Endometrial microvascular endothelial cells (primary cell): Measurements from ENCODE around the gene ADGRB3. TPM values are rescaled to one million over a fixed set of nuclear protein-coding genes. Genes with fewer than 3 reads are reported as not detected.

Experiments used
- in situ Hi-C: cut with HindIII; loops from 2 replicates; pipeline ENCODE4 v1.10.0; 2017; ENCODE audit warnings: low sequenced_read_pairs, low pct_unique_long_range_greater_than_20kb; ENCODE audit errors: inconsistent ontology term
- total RNA-seq: library from RNA; depleted of rRNA; stranded (reverse); fragments of >200 nt; gene quantifications from one replicate; pipeline ENCODE4 v1.2.3, GENCODE V29; 2015; ENCODE audit errors: inconsistent ontology term

Gene ADGRB3
- total RNA-seq, result not detected

DNA sequence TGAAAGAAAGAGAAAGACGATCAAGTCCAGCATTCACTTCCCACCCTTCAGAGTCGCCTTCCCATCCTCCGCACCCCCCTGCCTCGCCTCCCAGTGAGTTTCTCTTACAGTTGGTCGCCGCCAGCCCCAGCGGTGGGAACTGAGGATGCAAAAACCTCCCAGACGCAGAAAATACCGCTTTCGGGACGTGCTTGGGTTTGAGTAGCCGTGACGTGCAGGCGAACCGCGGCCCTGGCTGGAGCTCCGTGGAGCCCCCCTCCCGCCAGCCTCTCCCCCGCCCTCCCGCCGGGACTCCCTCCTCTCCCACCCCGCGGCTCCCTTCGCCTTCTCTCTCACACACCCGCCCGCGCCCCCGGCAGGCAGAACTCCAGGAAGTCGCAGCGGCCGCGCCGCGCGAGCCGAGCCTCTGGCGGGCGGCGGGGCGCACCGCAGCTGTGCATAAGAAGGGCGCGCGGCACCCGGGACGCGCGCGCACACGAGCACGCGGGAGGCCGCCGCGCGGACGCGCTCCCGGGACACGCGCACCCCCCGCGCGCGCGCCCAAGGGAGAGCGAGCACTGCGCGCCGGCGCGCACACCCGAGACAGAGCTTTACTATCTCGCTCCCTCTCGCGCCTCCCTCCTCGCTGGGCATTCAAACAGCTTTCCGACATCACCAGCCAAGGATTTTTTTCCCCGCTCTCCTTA lies at the start of gene ADGRB3:
Gene ADGRB3, plus strand, starts transcription at position 557 of the 686 bp plus-strand sequence. CDS start 3,394 bp downstream, outside the sequence.
- in situ Hi-C loops, result no loop called here

DNA sequence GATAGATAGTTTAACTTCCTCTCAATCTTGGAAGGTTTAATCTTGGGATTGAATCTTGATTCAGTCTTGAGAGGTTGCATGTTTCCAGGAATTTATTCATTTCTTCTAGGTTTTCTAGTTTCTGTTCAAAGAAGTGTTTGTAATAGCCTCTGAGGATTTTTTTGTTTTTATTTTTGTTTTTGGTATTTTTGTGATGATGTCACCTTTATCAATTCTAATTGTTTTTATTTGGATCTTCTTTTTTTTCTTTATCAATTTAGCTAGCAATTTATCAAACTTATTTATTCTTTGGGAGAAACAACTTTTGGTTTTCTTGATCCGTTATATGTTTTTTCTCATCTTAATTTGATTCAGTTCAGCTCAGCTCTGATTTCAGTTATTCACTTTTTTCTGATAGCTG lies 41.5 kb upstream of the ADGRB3 start:
- in situ Hi-C loops, result no loop called here

- in situ Hi-C loops, result no loop called here
Measured at GRCh38 chr6:68597642-68598041, 37.4 kb upstream of the ADGRB3 start.

DNA sequence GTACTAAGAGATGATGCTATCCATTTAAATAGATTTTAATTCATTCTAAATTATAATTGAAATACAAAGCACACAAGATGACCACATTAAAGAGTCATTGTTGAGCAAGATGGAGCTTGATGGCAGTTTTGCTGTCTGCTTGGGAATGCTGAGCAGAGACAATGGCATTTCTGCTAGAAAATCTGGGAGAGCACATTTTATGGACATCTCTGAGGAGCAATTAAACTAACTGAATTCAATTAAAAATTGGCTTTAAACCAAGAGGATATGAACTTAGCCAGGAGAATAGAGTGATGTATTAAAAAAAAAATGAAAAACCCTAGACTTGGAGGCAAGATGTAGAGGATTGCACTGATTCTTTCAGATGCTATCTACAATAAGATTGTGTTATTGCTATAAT lies 19.1 kb upstream of the ADGRB3 start:
- in situ Hi-C loops, result no loop called here

- in situ Hi-C loops, result no loop called here
Measured at GRCh38 chr6:68625998-68626397, 9.1 kb upstream of the ADGRB3 start.

DNA sequence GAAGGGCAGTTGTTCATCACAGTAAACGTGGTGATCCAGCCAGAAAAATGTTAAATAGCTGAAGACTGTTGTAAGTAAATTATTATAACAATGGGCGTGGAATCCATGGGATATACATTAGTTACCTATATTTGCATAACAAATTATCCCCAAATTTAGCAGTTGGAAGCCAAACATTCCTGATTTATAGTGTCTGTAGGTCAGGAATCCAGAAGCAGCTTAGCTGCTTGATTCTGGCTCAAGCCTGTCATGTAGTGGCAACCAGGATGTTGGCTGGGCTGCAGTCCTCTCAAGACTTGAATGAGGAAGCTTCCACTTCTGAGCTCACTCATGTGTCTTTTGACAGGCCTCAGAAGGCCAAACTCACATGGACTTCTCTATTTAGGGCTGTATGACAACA lies 6.9 kb upstream of the ADGRB3 start:
- in situ Hi-C loops, result no loop called here

GRCh38 chr6:68632734-68633133 lies 2.3 kb upstream of the ADGRB3 start:
- in situ Hi-C loops, result no loop called here

GRCh38 chr6:68633281-68633971 lies 1.7 kb upstream of the ADGRB3 start:
- in situ Hi-C loops, result no loop called here

- in situ Hi-C loops, result no loop called here
Measured at GRCh38 chr6:68633972-68634725, 933 bp upstream of the ADGRB3 start.

DNA sequence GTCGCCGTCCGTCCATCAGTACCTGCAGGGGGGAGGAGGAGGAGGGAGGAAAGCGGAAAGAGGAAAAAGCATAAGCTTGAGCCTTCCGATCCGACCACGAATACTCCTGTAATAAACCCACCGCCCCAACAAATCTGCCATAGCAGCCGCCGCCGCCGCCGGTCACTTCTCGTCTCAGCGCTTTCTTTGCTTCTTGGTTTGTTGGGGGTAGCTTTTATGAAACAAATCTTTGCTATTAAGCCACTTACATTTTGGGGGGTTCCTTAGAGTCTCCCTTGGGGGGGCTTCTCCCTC lies 277 bp downstream of the ADGRB3 start:
- in situ Hi-C loops, result no loop called here

GRCh38 chr6:68635706-68636513 lies 828 bp downstream of the ADGRB3 start:
- in situ Hi-C loops, result no loop called here

DNA sequence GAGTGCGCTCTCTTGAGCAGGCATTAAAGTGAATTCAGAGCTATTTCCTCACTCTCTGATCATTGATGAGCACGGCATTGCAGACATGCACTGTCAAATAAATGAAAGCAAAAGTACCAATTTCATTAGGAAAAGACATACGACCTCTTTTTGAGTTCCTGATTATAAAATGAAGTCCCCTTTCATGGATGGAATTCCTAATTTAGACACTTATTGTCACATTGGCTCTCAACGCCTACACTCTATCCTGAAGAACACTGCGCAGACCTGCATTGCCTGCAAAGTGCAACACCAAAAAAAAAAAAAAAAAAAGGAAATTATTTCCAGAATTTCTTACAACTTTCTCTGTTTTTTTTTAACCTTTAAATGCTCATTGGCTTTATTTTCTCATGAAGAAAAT lies 1.6 kb downstream of the ADGRB3 start:
- in situ Hi-C loops, result no loop called here

- in situ Hi-C loops, result no loop called here
Measured at GRCh38 chr6:68637071-68637470, 2.0 kb downstream of the ADGRB3 start.

GRCh38 chr6:68637782-68638181 lies 2.7 kb downstream of the ADGRB3 start:
- in situ Hi-C loops, result no loop called here

DNA sequence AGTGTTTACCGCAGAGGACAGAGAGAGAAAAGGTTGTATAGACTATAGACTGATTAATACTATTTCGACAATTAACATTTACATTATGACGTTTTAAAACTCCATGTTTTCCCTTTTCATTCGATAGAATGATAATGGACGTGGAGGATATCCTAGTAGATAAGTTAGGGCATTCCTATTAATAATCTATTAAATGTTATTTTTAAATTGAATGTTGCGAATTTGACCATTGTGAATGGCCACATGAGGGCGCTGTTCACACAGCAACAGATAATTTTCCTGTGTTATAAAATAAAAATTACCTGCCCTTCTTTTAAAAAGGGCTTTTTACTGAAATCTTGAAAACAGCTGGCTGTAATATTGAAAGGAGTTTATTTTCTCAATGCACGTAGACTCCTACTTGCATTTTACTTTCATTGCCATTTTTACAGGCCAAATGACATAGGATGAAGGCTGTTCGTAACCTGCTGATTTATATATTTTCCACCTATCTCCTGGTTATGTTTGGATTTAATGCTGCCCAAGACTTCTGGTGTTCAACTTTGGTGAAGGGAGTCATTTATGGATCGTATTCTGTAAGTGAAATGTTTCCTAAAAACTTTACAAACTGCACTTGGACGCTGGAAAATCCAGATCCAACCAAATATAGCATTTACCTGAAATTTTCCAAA lies 3.3 kb downstream of the ADGRB3 start:
- in situ Hi-C loops, result no loop called here

- in situ Hi-C loops, result no loop called here
Measured at GRCh38 chr6:68639211-68639610, 4.1 kb downstream of the ADGRB3 start.

GRCh38 chr6:68639826-68640490 lies 4.9 kb downstream of the ADGRB3 start:
- in situ Hi-C loops, result no loop called here

GRCh38 chr6:68640491-68640835 lies 5.4 kb downstream of the ADGRB3 start:
- in situ Hi-C loops, result no loop called here
